Osteoblast (primary cell): ENCODE measurements around the gene THRA. TPM values are rescaled to one million over a fixed set of nuclear protein-coding genes. Genes with fewer than 3 reads are reported as not detected.

Experiments
- DNase-seq: peaks from one replicate; pipeline ENCODE4 v3.0.0; 2011; ENCODE audit warnings: low spot score, mixed read lengths; ENCODE audit not compliant: insufficient read length; ENCODE audit errors: missing footprints
- H2AFZ ChIP-seq: 2 replicates; pipeline ENCODE4 v1.6.0; 2011; ENCODE audit warnings: mild to moderate bottlenecking, low read length
- H3K27ac ChIP-seq: 2 replicates; pipeline ENCODE4 v1.5.1; 2011; ENCODE audit warnings: mild to moderate bottlenecking, low read depth, low read length, moderate library complexity
- H3K27me3 ChIP-seq: 2 replicates; pipeline ENCODE4 v1.6.0; 2012; ENCODE audit warnings: mild to moderate bottlenecking, control low read depth, inconsistent platforms, low read length, moderate library complexity; ENCODE audit not compliant: insufficient read depth
- H3K36me3 ChIP-seq: 2 replicates; pipeline ENCODE4 v1.5.1; 2011; ENCODE audit warnings: mild to moderate bottlenecking, low read length, control low read depth, moderate library complexity; ENCODE audit not compliant: insufficient read depth
- H3K4me1 ChIP-seq: 2 replicates; pipeline ENCODE4 v1.5.1; 2011; ENCODE audit warnings: mild to moderate bottlenecking, low read length, control low read depth, moderate library complexity; ENCODE audit not compliant: insufficient read depth
- H3K4me2 ChIP-seq: 2 replicates; pipeline ENCODE4 v1.6.0; 2011; ENCODE audit warnings: mild to moderate bottlenecking, low read length; ENCODE audit not compliant: insufficient read depth
- H3K4me3 ChIP-seq: fragments of 200-600 bp; sonication (generic); 3 replicates; pipeline ENCODE4 v1.5.1; 2012; ENCODE audit warnings: mild to moderate bottlenecking, low read length, inconsistent platforms; ENCODE audit not compliant: insufficient read depth
- H3K79me2 ChIP-seq: 2 replicates; pipeline ENCODE4 v1.6.0; 2012; ENCODE audit warnings: mild to moderate bottlenecking, low read length, control low read depth, inconsistent platforms; ENCODE audit not compliant: insufficient read depth
- H3K9me3 ChIP-seq: 2 replicates; pipeline ENCODE4 v1.5.1; 2011; ENCODE audit warnings: low read depth, low read length, control low read depth
- H4K20me1 ChIP-seq: 2 replicates; pipeline ENCODE4 v1.6.0; 2012; ENCODE audit warnings: mild to moderate bottlenecking, low read length, control low read depth; ENCODE audit not compliant: insufficient read depth
- CTCF ChIP-seq: IDR thresholded peaks from 2 replicates; pipeline ENCODE4 v1.5.1; 2011; ENCODE audit warnings: mild to moderate bottlenecking, low read depth, low read length, moderate library complexity; ENCODE audit errors: extremely low read depth
- total RNA-seq: library from RNA; depleted of rRNA; stranded (reverse); fragments of >200 nt; gene quantifications from 2 replicates; pipeline ENCODE4 v1.2.3, GENCODE V29; 2012

THRA gene
- total RNA-seq, 1 donor = 33.3 TPM

DNA sequence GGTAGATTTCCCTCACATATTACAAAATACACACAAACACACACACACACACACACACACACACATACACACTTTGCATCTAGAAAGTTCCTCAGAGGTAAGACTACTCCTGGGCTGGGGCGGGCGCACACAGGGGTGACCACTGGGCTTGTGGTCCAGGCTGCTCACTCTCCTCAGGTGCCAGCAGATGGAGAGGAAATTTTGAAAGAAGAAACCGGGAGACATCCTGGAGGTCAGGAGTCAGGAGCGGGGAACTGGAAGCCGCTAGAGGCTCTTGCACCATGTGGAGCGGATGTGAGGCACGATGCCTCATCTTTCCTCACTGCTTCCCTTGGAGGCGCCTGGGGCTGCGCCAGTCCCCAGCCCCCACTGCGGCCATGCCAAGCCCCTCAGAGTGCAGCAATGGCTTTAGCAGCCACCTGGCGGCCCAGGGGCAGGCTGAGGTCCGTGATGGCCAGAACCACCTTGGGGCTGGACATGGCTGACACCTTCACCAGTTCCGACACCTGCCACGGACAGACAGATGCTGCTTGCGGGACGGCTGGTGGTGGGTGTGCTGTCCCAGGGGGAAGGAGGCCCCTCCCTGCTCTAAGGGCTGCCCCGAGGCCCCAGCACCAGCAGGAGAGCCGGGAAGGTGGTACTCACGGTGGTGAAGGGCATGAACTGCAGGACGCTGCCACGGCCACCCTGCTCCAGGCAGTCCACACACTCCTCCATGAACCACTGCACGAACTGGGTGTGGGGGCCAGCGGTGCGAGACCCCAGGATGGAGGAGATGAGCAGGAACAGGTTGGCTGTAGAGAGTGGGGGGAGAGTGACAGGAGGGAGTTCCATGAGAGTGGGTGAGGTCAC is 43.4 kb upstream of the THRA start:
- Histone ChIP-seq H3K9me3 (no peaks in the 10 kb centered on the region), H3K4me1 (peaks cover 22% of the 10 kb centered on the region), H3K36me3 (peaks cover 13% of the 10 kb centered on the region), H3K27me3 (no peaks in the 10 kb centered on the region), H2AFZ (no peak overlapping the region), H3K4me2 (peak overlapping the region; percentile 24), H3K27ac (peak overlapping the region; percentile 37), H3K4me3 (no peak overlapping the region), H4K20me1 (no peaks in the 10 kb centered on the region), H3K79me2 (no peaks in the 10 kb centered on the region)
- TF ChIP-seq CTCF = no peak
- DNase-seq = peak; percentile 85

- no peaks in the 10 kb centered on the region for H4K20me1 ChIP-seq
- TF ChIP-seq CTCF = no peak
- H3K27ac ChIP-seq = no peak overlapping the region
- no peaks in the 10 kb centered on the region for H3K79me2 ChIP-seq
- no peak for DNase-seq
- H3K27me3 ChIP-seq = no peaks in the 10 kb centered on the region
- no peak overlapping the region for H3K4me2 ChIP-seq
- no peak overlapping the region for H2AFZ ChIP-seq
- H3K9me3 ChIP-seq = no peaks in the 10 kb centered on the region
- peaks cover 22% of the 10 kb centered on the region for H3K4me1 ChIP-seq
- no peak overlapping the region for H3K4me3 ChIP-seq
- H3K36me3 ChIP-seq = peaks cover 18% of the 10 kb centered on the region
These were observed 42.6 kb upstream of the THRA start for GRCh38 chr17:40020146-40020545.

DNA sequence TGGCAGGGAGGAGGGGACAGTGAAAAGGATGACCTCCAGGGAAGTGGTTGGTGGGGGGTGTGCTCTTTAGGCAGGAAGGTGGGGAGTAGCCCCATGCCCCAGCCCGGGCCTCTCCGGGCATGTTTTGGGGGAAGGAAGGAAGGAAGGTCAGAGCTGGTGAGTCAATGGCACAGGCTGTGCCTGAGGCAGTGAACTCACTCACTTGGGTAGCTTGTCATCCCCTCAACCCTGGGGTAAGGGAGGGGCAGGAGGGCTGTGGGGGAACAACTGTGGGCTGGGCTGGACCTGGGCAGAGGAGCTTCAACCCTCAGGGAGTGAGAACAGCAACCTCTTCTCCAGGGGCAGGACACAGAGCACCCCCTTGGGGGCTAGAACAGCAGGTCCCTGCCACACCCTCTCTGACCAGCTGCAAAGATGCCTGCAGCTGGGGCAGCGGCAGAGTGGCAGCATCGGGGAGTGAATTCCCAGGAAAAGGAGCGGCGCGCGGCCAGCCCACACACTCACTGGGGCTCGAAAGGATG is 41.3 kb upstream of the THRA start:
- TF ChIP-seq CTCF = no peak

GRCh38 chr17:40022497-40022896 is 40.3 kb upstream of the THRA start:
- Histone ChIP-seq H3K79me2 (no peaks in the 10 kb centered on the region), H3K27me3 (no peaks in the 10 kb centered on the region), H2AFZ (no peak overlapping the region), H3K4me3 (no peak overlapping the region), H3K4me2 (no peak overlapping the region), H3K27ac (no peak overlapping the region), H4K20me1 (peaks cover 5% of the 10 kb centered on the region), H3K36me3 (peaks cover 34% of the 10 kb centered on the region), H3K4me1 (peaks cover 26% of the 10 kb centered on the region), H3K9me3 (no peaks in the 10 kb centered on the region)
- peak; percentile 52 for DNase-seq
- TF ChIP-seq CTCF = no peak

More for the DNA sequence above, 41.3 kb upstream of the THRA start:
- H3K79me2 ChIP-seq = no peaks in the 10 kb centered on the region
- H2AFZ ChIP-seq = peak overlapping the region; percentile 20
- peaks cover 1% of the 10 kb centered on the region for H4K20me1 ChIP-seq
- no peak overlapping the region for H3K4me2 ChIP-seq
- DNase-seq = peak; percentile 98
- H3K4me1 ChIP-seq = peaks cover 22% of the 10 kb centered on the region
- H3K27me3 ChIP-seq = no peaks in the 10 kb centered on the region
- no peaks in the 10 kb centered on the region for H3K9me3 ChIP-seq
- H3K36me3 ChIP-seq = peaks cover 32% of the 10 kb centered on the region
- H3K27ac ChIP-seq = peak overlapping the region; percentile 66
- no peak overlapping the region for H3K4me3 ChIP-seq
